Naive B cell (primary cell): ENCODE results near the gene LDLR. TPM values are rescaled to one million over a fixed set of nuclear protein-coding genes. Genes with fewer than 3 reads are reported as not detected.
"Not testable (repeated sequence)": the region's sequence is repeated elsewhere in the genome, so short reads cannot be mapped to it uniquely, and the experiment has no call there.

Experiments used
- ATAC-seq, 2 donors: fragments of 150-1000 bp; cut with Tn5 transposase; 2 replicates each; pipeline ENCODE4 v1.10.0; 2021; ENCODE audit warnings: low read depth in 2 of 2, mild to moderate bottlenecking in 2 of 2, moderate library complexity in 2 of 2
- DNase-seq: peaks from one replicate; pipeline ENCODE4 v3.0.0; 2022
- H3K27ac Mint-ChIP-seq, 6 donors: one replicate each; pipeline ENCODE4 v1.8.0; 2020 to 2022; ENCODE audit warnings: mild to moderate bottlenecking in 6 of 6, mixed read lengths in 6 of 6, moderate library complexity in 5 of 6, inconsistent platforms in 2 of 6
- H3K27me3 Mint-ChIP-seq, 3 donors: one replicate each; pipeline ENCODE4 v1.8.0; 2021 to 2022; ENCODE audit warnings: mixed read lengths in 3 of 3, mild to moderate bottlenecking in 1 of 3
- H3K36me3 Mint-ChIP-seq, 2 donors: one replicate each; pipeline ENCODE4 v1.8.0; 2020 to 2022; ENCODE audit warnings: mixed read lengths in 2 of 2, inconsistent platforms in 1 of 2, mild to moderate bottlenecking in 1 of 2
- H3K4me1 Mint-ChIP-seq, 3 donors: one replicate each; pipeline ENCODE4 v1.8.0; 2020 to 2022; ENCODE audit warnings: mixed read lengths in 3 of 3, inconsistent platforms in 1 of 3, mild to moderate bottlenecking in 1 of 3, moderate library complexity in 1 of 3
- H3K4me3 Mint-ChIP-seq, 8 donors: one replicate each; pipeline ENCODE4 v1.8.0; 2020 to 2022; ENCODE audit warnings: mild to moderate bottlenecking in 8 of 8, mixed read lengths in 8 of 8, moderate library complexity in 8 of 8, inconsistent platforms in 2 of 8
- H3K9me3 Mint-ChIP-seq, 7 donors: one replicate each; pipeline ENCODE4 v1.8.0; 2020 to 2022; ENCODE audit warnings: mixed read lengths in 7 of 7, mild to moderate bottlenecking in 5 of 7, inconsistent platforms in 2 of 7, moderate library complexity in 1 of 7
- polyA plus RNA-seq, 6 donors: library from polyadenylated mRNA; unstranded; fragments of 300-500 nt; fragmentation: Illumina TruSeq; gene quantifications; one replicate each; pipeline ENCODE4 v1.2.3, GENCODE V29; 2021; ENCODE audit warnings: low read depth in 6 of 6

Gene LDLR
- polyA plus RNA-seq, 6 donors from 2014 or later = 0.35 to 2.6 (median 1.0) TPM

- H3K4me3 Mint-ChIP-seq, H3K27ac Mint-ChIP-seq, DNase-seq, ATAC-seq: not testable (repeated sequence)
- Mint-ChIP-seq H3K36me3 (peaks cover 8 to 12% of the 10 kb centered on the region in 2 donors), H3K4me1 (peaks cover 16 to 37% (median 34%) of the 10 kb centered on the region in 3 donors), H3K9me3 (peaks cover 4 to 33% (median 11%) of the 10 kb centered on the region in 7 donors), H3K27me3 (peaks cover 8 to 40% (median 33%) of the 10 kb centered on the region in 3 donors)
These were observed 8.1 kb downstream of the LDLR start for GRCh38 chr19:11097367-11097766.

GRCh38 chr19:11098327-11098726 lies 9.1 kb downstream of the LDLR start:
- Mint-ChIP-seq H3K27ac (no peak overlapping the region), H3K4me3 (no peak overlapping the region), H3K9me3 (peaks cover 4 to 24% (median 7%) of the 10 kb centered on the region in 7 donors), H3K27me3 (peaks cover 8 to 49% (median 26%) of the 10 kb centered on the region in 3 donors), H3K36me3 (peaks cover 8 to 12% of the 10 kb centered on the region in 2 donors), H3K4me1 (peaks cover 16 to 27% (median 24%) of the 10 kb centered on the region in 3 donors)
- ATAC-seq (no peak), DNase-seq (no peak)

- Mint-ChIP-seq H3K36me3 (peaks cover 8 to 12% of the 10 kb centered on the region in 2 donors), H3K9me3 (peaks cover 4 to 24% (median 7%) of the 10 kb centered on the region in 7 donors), H3K27me3 (peaks cover 8 to 55% (median 30%) of the 10 kb centered on the region in 3 donors), H3K27ac (no peak overlapping the region), H3K4me3 (no peak overlapping the region), H3K4me1 (peaks cover 16 to 25% (median 24%) of the 10 kb centered on the region in 3 donors)
- DNase-seq (no peak), ATAC-seq (no peak)
These were observed 9.6 kb downstream of the LDLR start for GRCh38 chr19:11098861-11099260.

- H3K4me3 Mint-ChIP-seq = peak overlapping the region in 1 of 8 donors; percentile 8
- no peak for ATAC-seq
- DNase-seq = no peak
- H3K36me3 Mint-ChIP-seq = peaks cover 8 to 12% of the 10 kb centered on the region in 2 donors
- H3K27me3 Mint-ChIP-seq = peaks cover 8 to 48% (median 31%) of the 10 kb centered on the region in 3 donors
- H3K4me1 Mint-ChIP-seq = peaks cover 10 to 16% (median 16%) of the 10 kb centered on the region in 3 donors
- H3K27ac Mint-ChIP-seq = no peak overlapping the region
- H3K9me3 Mint-ChIP-seq = peaks cover 4 to 24% (median 7%) of the 10 kb centered on the region in 7 donors
These were observed 10.8 kb downstream of the LDLR start for GRCh38 chr19:11100049-11100448.

GRCh38 chr19:11101057-11101456 lies 11.8 kb downstream of the LDLR start:
- Mint-ChIP-seq H3K4me1 (peaks cover 6% of the 10 kb centered on the region in 3 donors), H3K27me3 (peaks cover 8 to 42% (median 32%) of the 10 kb centered on the region in 3 donors), H3K9me3 (peaks cover 4 to 24% (median 7%) of the 10 kb centered on the region in 7 donors), H3K36me3 (peaks cover 8 to 11% of the 10 kb centered on the region in 2 donors), H3K4me3 (no peak overlapping the region), H3K27ac (no peak overlapping the region)
- no peak for ATAC-seq
- DNase-seq = no peak

GRCh38 chr19:11102944-11103343 lies 13.7 kb downstream of the LDLR start:
- Mint-ChIP-seq H3K27ac (no peak overlapping the region), H3K4me3 (no peak overlapping the region), H3K4me1 (no peaks in the 10 kb centered on the region), H3K27me3 (peaks cover 8 to 37% (median 26%) of the 10 kb centered on the region in 3 donors), H3K36me3 (peaks cover 6 to 8% of the 10 kb centered on the region in 2 donors), H3K9me3 (peaks cover 4 to 19% (median 7%) of the 10 kb centered on the region in 7 donors)
- ATAC-seq (no peak), DNase-seq (no peak)

GRCh38 chr19:11103667-11104066 lies 14.4 kb downstream of the LDLR start:
- H3K4me1 Mint-ChIP-seq, H3K27ac Mint-ChIP-seq, H3K4me3 Mint-ChIP-seq, ATAC-seq, DNase-seq, H3K36me3 Mint-ChIP-seq: not testable (repeated sequence)
- peaks cover 4 to 18% (median 6%) of the 10 kb centered on the region in 7 donors for H3K9me3 Mint-ChIP-seq
- peaks cover 8 to 37% (median 26%) of the 10 kb centered on the region in 3 donors for H3K27me3 Mint-ChIP-seq

GRCh38 chr19:11105014-11105636 lies 15.9 kb downstream of the LDLR start:
- peaks cover 3 to 24% (median 19%) of the 10 kb centered on the region in 3 donors for H3K27me3 Mint-ChIP-seq
- peaks cover 0 to 5% (median under 1%) of the 10 kb centered on the region in 7 donors for H3K9me3 Mint-ChIP-seq
- no peak for DNase-seq
- H3K4me3 Mint-ChIP-seq = no peak overlapping the region
- no peak overlapping the region for H3K27ac Mint-ChIP-seq
- ATAC-seq = no peak
- no peaks in the 10 kb centered on the region for H3K4me1 Mint-ChIP-seq
- H3K36me3 Mint-ChIP-seq = peaks cover 0 to 3% of the 10 kb centered on the region in 2 donors

GRCh38 chr19:11106477-11106876 lies 17.2 kb downstream of the LDLR start:
- no peak for DNase-seq
- H3K36me3 Mint-ChIP-seq = no peaks in the 10 kb centered on the region
- peak overlapping the region in 1 of 8 donors; percentile 47 for H3K4me3 Mint-ChIP-seq
- peaks cover 0 to 16% (median 16%) of the 10 kb centered on the region in 3 donors for H3K27me3 Mint-ChIP-seq
- H3K4me1 Mint-ChIP-seq = no peaks in the 10 kb centered on the region
- ATAC-seq = no peak
- no peaks in the 10 kb centered on the region for H3K9me3 Mint-ChIP-seq
- no peak overlapping the region for H3K27ac Mint-ChIP-seq

GRCh38 chr19:11108746-11109145 lies 19.5 kb downstream of the LDLR start:
- no peak for ATAC-seq
- H3K27me3 Mint-ChIP-seq = peaks cover 7 to 18% (median 8%) of the 10 kb centered on the region in 3 donors
- peaks cover 0 to 3% (median 0%) of the 10 kb centered on the region in 3 donors for H3K4me1 Mint-ChIP-seq
- DNase-seq = no peak
- H3K9me3 Mint-ChIP-seq = no peaks in the 10 kb centered on the region
- no peak overlapping the region for H3K4me3 Mint-ChIP-seq
- H3K27ac Mint-ChIP-seq = no peak overlapping the region
- peaks cover 0 to 6% of the 10 kb centered on the region in 2 donors for H3K36me3 Mint-ChIP-seq

- H3K4me3 Mint-ChIP-seq = no peak overlapping the region
- no peak for ATAC-seq
- H3K27me3 Mint-ChIP-seq = peaks cover 6 to 8% (median 7%) of the 10 kb centered on the region in 3 donors
- H3K4me1 Mint-ChIP-seq = peaks cover 0 to 3% (median 0%) of the 10 kb centered on the region in 3 donors
- no peaks in the 10 kb centered on the region for H3K9me3 Mint-ChIP-seq
- no peak overlapping the region for H3K27ac Mint-ChIP-seq
- peaks cover 0 to 6% of the 10 kb centered on the region in 2 donors for H3K36me3 Mint-ChIP-seq
- DNase-seq = no peak
These were observed 22.0 kb downstream of the LDLR start for GRCh38 chr19:11111117-11111770.

- H3K4me3 Mint-ChIP-seq = no peak overlapping the region
- no peak overlapping the region for H3K27ac Mint-ChIP-seq
- peaks cover 6 to 8% (median 7%) of the 10 kb centered on the region in 3 donors for H3K27me3 Mint-ChIP-seq
- no peaks in the 10 kb centered on the region for H3K9me3 Mint-ChIP-seq
- no peak for DNase-seq
- peaks cover 0 to 6% of the 10 kb centered on the region in 2 donors for H3K36me3 Mint-ChIP-seq
- peaks cover 0 to 3% (median 0%) of the 10 kb centered on the region in 3 donors for H3K4me1 Mint-ChIP-seq
- no peak for ATAC-seq
These were observed 22.5 kb downstream of the LDLR start for GRCh38 chr19:11111771-11112144.

- peaks cover 0 to 3% (median 0%) of the 10 kb centered on the region in 3 donors for H3K4me1 Mint-ChIP-seq
- H3K9me3 Mint-ChIP-seq = no peaks in the 10 kb centered on the region
- ATAC-seq (no peak), DNase-seq (no peak)
- peak overlapping the region in 2 of 6 donors; percentile 32 to 66 for H3K27ac Mint-ChIP-seq
- peaks cover 0 to 6% of the 10 kb centered on the region in 2 donors for H3K36me3 Mint-ChIP-seq
- H3K4me3 Mint-ChIP-seq = no peak overlapping the region
- peaks cover 6 to 8% (median 7%) of the 10 kb centered on the region in 3 donors for H3K27me3 Mint-ChIP-seq
These were observed 24.0 kb downstream of the LDLR start for GRCh38 chr19:11113140-11113708.
